Measurements from ENCODE around the gene LRRFIP1. TPM values are rescaled to one million over a fixed set of nuclear protein-coding genes. Genes with fewer than 3 reads are reported as not detected.
"Not testable (repeated sequence)": the region's sequence is repeated elsewhere in the genome, so short reads cannot be mapped to it uniquely, and the experiment has no call there.

LRRFIP1 gene
- total RNA-seq, 1 donor from 2014 or later = 37.1 TPM

- no peak for DNase-seq (ENCODE audit: low read depth, low spot score)
- Mint-ChIP-seq H3K36me3 (ENCODE audit: low read depth) (no peaks in the 10 kb centered on the region), H3K27ac (ENCODE audit: unreplicated experiment) (no peak overlapping the region), H3K4me3 (no peak overlapping the region), H3K27me3 (ENCODE audit: low read depth) (no peaks in the 10 kb centered on the region), H3K4me1 (peaks cover 32% of the 10 kb centered on the region), H3K9me3 (peaks cover 2% of the 10 kb centered on the region)
- TF ChIP-seq, protein P1, sequence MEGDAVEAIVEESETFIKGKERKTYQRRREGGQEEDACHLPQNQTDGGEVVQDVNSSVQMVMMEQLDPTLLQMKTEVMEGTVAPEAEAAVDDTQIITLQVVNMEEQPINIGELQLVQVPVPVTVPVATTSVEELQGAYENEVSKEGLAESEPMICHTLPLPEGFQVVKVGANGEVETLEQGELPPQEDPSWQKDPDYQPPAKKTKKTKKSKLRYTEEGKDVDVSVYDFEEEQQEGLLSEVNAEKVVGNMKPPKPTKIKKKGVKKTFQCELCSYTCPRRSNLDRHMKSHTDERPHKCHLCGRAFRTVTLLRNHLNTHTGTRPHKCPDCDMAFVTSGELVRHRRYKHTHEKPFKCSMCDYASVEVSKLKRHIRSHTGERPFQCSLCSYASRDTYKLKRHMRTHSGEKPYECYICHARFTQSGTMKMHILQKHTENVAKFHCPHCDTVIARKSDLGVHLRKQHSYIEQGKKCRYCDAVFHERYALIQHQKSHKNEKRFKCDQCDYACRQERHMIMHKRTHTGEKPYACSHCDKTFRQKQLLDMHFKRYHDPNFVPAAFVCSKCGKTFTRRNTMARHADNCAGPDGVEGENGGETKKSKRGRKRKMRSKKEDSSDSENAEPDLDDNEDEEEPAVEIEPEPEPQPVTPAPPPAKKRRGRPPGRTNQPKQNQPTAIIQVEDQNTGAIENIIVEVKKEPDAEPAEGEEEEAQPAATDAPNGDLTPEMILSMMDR (conservative IDR thresholded peaks at IDR 0.05) = no peak
Measured at GRCh38 chr2:237591141-237591881, 36.1 kb upstream of the LRRFIP1 start.

DNA sequence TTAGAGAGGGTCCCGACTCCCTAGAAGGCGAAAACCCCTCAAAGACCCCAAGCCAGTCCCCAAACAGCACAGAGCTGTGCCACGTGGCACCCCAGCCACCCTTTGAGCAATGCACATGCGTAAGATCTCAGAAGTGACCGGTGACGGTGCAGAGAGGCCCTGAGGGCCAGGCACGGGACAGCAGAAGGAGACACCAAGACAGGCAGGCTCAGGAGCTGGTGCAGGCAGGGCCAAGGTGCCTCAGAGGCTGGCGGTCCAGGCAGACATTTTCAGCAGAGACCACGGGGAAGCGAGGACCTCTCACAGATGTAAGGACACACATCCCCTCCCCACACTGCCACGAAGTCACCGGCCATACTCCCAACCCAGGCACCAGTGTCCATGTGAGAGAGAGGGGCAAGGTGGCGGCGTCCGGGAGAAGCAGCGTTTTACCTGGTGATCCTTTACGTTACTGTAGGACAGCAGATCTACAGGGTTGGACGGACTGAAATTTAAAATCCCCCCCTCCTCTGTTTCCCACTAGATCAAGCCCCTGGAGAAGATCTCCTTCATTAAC is 34.9 kb upstream of the LRRFIP1 start:
- H3K4me1 Mint-ChIP-seq = peaks cover 25% of the 10 kb centered on the region
- no peaks in the 10 kb centered on the region for H3K27me3 Mint-ChIP-seq (ENCODE audit: low read depth)
- TF ChIP-seq, protein P1 (conservative IDR thresholded peaks at IDR 0.05) = no peak
- H3K36me3 Mint-ChIP-seq (ENCODE audit: low read depth) = no peaks in the 10 kb centered on the region
- no peak overlapping the region for H3K4me3 Mint-ChIP-seq
- no peak for DNase-seq (ENCODE audit: low read depth, low spot score)
- no peaks in the 10 kb centered on the region for H3K9me3 Mint-ChIP-seq
- H3K27ac Mint-ChIP-seq (ENCODE audit: unreplicated experiment) = no peak overlapping the region

DNA sequence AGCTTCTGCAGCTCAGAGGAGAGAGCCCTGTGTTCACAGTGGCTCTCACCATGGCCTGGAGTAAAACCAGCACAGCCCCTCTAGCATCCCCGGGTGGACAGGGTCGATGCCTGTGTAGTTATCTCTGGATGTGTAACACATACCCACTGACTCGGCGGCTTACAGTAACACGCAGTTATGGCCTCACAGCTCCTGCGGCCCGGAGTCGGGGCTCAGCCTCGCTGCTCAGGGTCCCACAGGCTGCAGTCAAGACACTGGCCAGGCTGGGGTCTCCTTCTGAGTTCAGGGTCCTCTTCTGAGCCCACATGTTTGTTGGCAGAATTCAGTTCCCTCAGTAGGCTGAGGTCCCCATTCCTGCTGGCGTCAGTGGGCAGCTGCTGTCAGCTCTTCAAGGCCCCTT is 34.4 kb upstream of the LRRFIP1 start:
- Mint-ChIP-seq H3K27me3 (ENCODE audit: low read depth) (no peaks in the 10 kb centered on the region), H3K4me1 (peaks cover 25% of the 10 kb centered on the region), H3K36me3 (ENCODE audit: low read depth) (no peaks in the 10 kb centered on the region), H3K27ac (ENCODE audit: unreplicated experiment) (no peak overlapping the region), H3K9me3 (no peaks in the 10 kb centered on the region), H3K4me3 (no peak overlapping the region)
- TF ChIP-seq, protein P1 (conservative IDR thresholded peaks at IDR 0.05) = no peak
- DNase-seq (ENCODE audit: low read depth, low spot score) = no peak

DNA sequence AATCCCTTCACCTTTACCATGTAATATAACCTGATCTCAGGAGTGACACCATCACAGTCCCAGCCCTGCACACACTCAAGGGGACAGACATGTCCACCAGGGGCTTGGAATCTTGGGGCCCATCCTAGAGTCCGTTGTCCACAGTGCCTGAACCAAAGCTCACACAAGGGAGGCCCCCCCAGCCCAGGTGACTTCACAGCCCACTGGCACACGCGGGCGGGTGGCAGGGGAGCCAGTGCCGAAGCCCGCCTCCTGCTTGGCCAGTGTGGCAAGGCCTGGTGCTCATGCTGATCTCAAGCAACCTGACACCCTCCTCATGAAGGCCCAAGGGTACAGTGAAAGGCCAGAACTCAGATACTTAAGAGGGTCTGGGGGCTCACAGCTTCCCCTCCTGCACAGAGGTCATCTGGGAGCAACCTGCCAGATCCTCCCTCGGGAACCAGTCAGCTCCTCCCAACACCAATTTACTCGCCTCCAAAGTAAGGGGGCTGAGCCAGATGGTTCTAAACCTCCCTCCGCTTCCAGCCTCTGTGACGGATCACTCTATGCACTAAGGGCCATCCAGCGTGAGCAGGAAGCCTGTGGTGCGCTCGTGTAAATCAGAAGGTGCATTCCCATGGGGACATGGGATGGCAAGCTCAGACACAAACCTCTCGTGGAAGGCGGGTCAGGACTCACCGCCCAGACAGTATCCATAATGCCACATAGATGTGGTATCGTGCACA is 33.6 kb upstream of the LRRFIP1 start:
- TF ChIP-seq, protein P1 (conservative IDR thresholded peaks at IDR 0.05) = no peak
- Mint-ChIP-seq H3K4me1 (peaks cover 30% of the 10 kb centered on the region), H3K4me3 (no peak overlapping the region)

DNA sequence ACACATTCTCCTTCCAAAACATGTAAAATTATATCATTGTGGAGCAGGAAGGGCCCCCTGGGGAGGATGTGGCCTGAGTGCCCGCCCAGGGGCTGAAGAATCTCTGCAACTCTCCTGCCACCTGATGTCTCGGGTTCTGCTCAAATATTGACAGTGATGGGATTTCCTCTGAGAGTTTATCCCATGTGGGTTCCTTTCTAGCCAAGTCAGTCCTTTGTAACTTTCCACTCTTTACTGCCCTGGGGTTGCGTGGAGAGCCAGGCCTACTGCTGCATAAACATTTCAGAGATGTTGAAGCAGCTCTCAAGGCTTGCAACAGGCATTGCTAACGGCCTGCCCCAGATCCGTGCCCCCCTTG is 32.9 kb upstream of the LRRFIP1 start:
- Mint-ChIP-seq H3K4me3 (no peak overlapping the region), H3K27ac (ENCODE audit: unreplicated experiment) (no peak overlapping the region), H3K36me3 (ENCODE audit: low read depth) (no peaks in the 10 kb centered on the region), H3K4me1 (peaks cover 34% of the 10 kb centered on the region), H3K27me3 (ENCODE audit: low read depth) (no peaks in the 10 kb centered on the region), H3K9me3 (no peaks in the 10 kb centered on the region)
- no peak for DNase-seq (ENCODE audit: low read depth, low spot score)
- TF ChIP-seq, protein P1 (conservative IDR thresholded peaks at IDR 0.05) = no peak

More for the DNA sequence above, 33.6 kb upstream of the LRRFIP1 start:
- Mint-ChIP-seq H3K36me3 (ENCODE audit: low read depth) (no peaks in the 10 kb centered on the region), H3K27ac (ENCODE audit: unreplicated experiment) (no peak overlapping the region), H3K27me3 (ENCODE audit: low read depth) (no peaks in the 10 kb centered on the region), H3K9me3 (no peaks in the 10 kb centered on the region)
- DNase-seq (ENCODE audit: low read depth, low spot score) = no peak

DNA sequence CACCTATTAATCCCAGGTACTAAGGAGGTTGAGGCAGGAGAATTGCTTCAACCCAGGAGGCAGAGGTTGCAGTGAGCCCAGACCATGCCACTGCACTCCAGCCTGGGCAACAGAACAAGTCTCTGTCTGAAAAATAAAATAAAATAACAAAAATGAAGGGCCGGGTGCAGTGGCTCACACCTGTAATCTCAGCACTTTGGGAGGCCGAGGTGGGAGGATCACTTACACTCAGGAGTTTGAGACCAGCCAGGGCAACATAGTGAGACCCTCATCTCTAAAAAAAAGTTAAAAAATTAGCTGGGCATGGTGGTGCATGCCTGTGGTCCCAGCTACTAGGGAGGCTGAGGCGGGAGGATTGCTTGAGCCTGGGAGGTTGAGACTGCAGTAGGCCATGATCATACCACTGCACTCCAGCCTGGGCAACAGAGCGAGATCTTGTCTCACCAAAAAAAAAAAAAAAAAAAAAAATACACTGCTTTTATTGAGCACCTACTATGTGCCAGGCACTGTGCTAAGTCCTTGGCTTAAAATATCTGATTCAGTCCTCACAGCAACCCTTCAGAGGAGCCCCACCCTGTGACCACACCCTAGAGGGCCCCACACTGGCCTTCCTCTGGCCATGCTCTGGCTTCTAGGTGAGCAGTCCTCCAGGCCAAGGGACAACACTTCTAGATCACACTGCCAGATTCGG is 31.4 kb upstream of the LRRFIP1 start:
- H3K27me3 Mint-ChIP-seq (ENCODE audit: low read depth); H3K4me3 Mint-ChIP-seq; DNase-seq (ENCODE audit: low read depth, low spot score); H3K27ac Mint-ChIP-seq (ENCODE audit: unreplicated experiment); H3K9me3 Mint-ChIP-seq; H3K36me3 Mint-ChIP-seq (ENCODE audit: low read depth): not testable (repeated sequence)
- peaks cover 37% of the 10 kb centered on the region for H3K4me1 Mint-ChIP-seq

All from neural crest cell (in vitro differentiated cells).